GM12865 (cell line): ENCODE measurements around the gene CLASP1.

ENCODE experiments used
- DNase-seq: peaks from one replicate; pipeline ENCODE4 v3.0.0; 2010; ENCODE audit warnings: low read depth
- H3K4me3 ChIP-seq: 2 replicates; pipeline ENCODE4 v1.5.1; 2011; ENCODE audit warnings: mild to moderate bottlenecking, low read depth, low read length, control low read depth
- CTCF ChIP-seq: IDR thresholded peaks from 2 replicates; pipeline ENCODE4 v1.5.1; 2011; ENCODE audit warnings: low read length, control low read depth, low read depth, inconsistent platforms; ENCODE audit not compliant: insufficient read depth; ENCODE audit errors: missing control alignments

Gene CLASP1

GRCh38 chr2:121469356-121469755 lies 179.9 kb downstream of the CLASP1 start:
- DNase-seq = no peak
- no peak overlapping the region for H3K4me3 ChIP-seq
- no peak for TF ChIP-seq CTCF

GRCh38 chr2:121468936-121469335 lies 180.3 kb downstream of the CLASP1 start:
- no peak for DNase-seq
- no peak for TF ChIP-seq CTCF
- no peak overlapping the region for H3K4me3 ChIP-seq

GRCh38 chr2:121459291-121459690 lies 190.0 kb downstream of the CLASP1 start:
- no peak for TF ChIP-seq CTCF
- no peak for DNase-seq
- no peak overlapping the region for H3K4me3 ChIP-seq

- DNase-seq = no peak
- no peak overlapping the region for H3K4me3 ChIP-seq
These were observed 192.9 kb downstream of the CLASP1 start for GRCh38 chr2:121456325-121456724.

GRCh38 chr2:121455446-121455845 lies 193.8 kb downstream of the CLASP1 start:
- H3K4me3 ChIP-seq = no peak overlapping the region
- no peak for DNase-seq
- TF ChIP-seq CTCF = no peak

More at GRCh38 chr2:121456325-121456724, 192.9 kb downstream of the CLASP1 start:
- no peak for TF ChIP-seq CTCF

GRCh38 chr2:121454549-121455090 lies 194.6 kb downstream of the CLASP1 start:
- no peak for TF ChIP-seq CTCF
- DNase-seq = no peak
- no peak overlapping the region for H3K4me3 ChIP-seq

GRCh38 chr2:121451398-121451797 lies 197.9 kb downstream of the CLASP1 start:
- no peak overlapping the region for H3K4me3 ChIP-seq
- TF ChIP-seq CTCF = no peak
- DNase-seq = no peak
